GM10248 (cell line): Measurements from ENCODE around the gene SYT6.

Experiments
- CTCF ChIA-PET: fragments of 300-600 bp; sonication (Branson Sonifier 250); formaldehyde crosslinking; extraction: SDS; loops from one replicate; lab custom pipeline; 2021; ENCODE audit warnings: antibody characterized with exemption; lab: Yijun Ruan, JAX
- POLR2A ChIA-PET: fragments of 350-650 bp; sonication (Branson Sonifier 250); formaldehyde crosslinking; extraction: SDS; loops from one replicate; lab custom pipeline; 2020; ENCODE audit warnings: antibody characterized with exemption; lab: Yijun Ruan, JAX
- DNase-seq: peaks from one replicate; pipeline ENCODE4 v3.0.0; 2012; ENCODE audit errors: extremely low spot score
- CTCF ChIP-seq: IDR thresholded peaks from 2 replicates; pipeline ENCODE4 v1.5.1; 2012; ENCODE audit warnings: mild to moderate bottlenecking, low read depth; ENCODE audit errors: extremely low read depth, missing control alignments, control extremely low read depth

The SYT6 gene

GRCh38 chr1:114100148-114100547 is 53.5 kb downstream of the SYT6 start:
- ChIA-PET POLR2A (no interaction called here), CTCF (no interaction called here)
- no peak for TF ChIP-seq CTCF
- DNase-seq, result no peak

- POLR2A ChIA-PET, result no interaction called here
- no peak for DNase-seq
- no peak for TF ChIP-seq CTCF
- CTCF ChIA-PET, result no interaction called here
Observed at GRCh38 chr1:114099268-114099667, 54.4 kb downstream of the SYT6 start.

GRCh38 chr1:114097109-114097508 is 56.6 kb downstream of the SYT6 start:
- DNase-seq, result no peak
- TF ChIP-seq CTCF, result no peak
- ChIA-PET POLR2A (no interaction called here), CTCF (no interaction called here)

GRCh38 chr1:114094675-114095074 is 59.0 kb downstream of the SYT6 start:
- DNase-seq, result no peak
- POLR2A ChIA-PET, result no interaction called here
- CTCF ChIA-PET, result no interaction called here
- no peak for TF ChIP-seq CTCF

GRCh38 chr1:114094363-114094634 is 59.4 kb downstream of the SYT6 start:
- ChIA-PET CTCF (no interaction called here), POLR2A (no interaction called here)
- DNase-seq, result no peak
- TF ChIP-seq CTCF, result no peak

- ChIA-PET POLR2A (no interaction called here), CTCF (no interaction called here)
- TF ChIP-seq CTCF, result peak; percentile 5
- no peak for DNase-seq
Observed at GRCh38 chr1:114093624-114094362, 59.9 kb downstream of the SYT6 start.
